Ureter (tissue), 1 donor: ENCODE data around the gene ANKMY1. TPM values are rescaled to one million over a fixed set of nuclear protein-coding genes. Genes with fewer than 3 reads are reported as not detected.
"Not testable (repeated sequence)": the region's sequence is repeated elsewhere in the genome, so short reads cannot be mapped to it uniquely, and the experiment has no call there.

Source experiments
- DNase-seq: peaks from one replicate; pipeline ENCODE4 v3.0.0-alpha.2; 2020; ENCODE audit warnings: low spot score
- total RNA-seq: library from RNA; stranded (reverse); gene quantifications from one replicate; pipeline ENCODE4 v1.2.4, GENCODE V29; 2023
- donor health status: DM: yes; HTN: yes; CAD: no.

Gene ANKMY1
- total RNA-seq, 1 donor from 2014 or later = 52.8 TPM

DNA sequence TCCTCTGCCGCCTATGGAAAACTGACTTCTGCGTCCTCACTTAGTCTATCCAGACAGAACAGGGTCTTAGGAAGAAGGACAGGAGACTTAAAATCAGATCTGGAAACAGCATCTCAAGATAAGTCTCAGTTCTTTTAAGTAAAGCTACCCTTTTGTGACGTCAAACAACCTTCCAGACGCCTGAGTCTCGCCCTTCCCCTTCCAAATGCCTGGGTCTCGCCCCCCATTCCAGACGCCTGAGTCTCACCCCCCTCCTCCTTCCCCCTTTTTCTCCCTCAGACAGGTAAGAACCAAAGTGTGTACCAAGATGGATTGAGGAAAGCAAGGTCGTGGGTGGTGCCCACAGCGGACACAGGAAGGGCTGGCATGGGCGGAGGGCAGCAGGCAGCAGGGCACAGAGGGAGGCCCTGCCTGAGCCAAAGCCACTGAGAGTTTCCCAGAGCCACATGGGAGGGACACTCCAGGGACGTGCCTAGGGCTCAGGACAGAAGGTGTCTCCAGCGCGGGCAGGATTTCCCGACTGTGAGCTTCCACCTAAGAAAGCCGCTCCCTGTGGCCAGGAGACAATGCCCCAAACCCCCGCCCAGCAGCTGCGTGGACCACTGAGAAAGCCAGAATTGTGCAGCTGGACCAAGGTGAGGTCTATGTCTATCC is 51.3 kb downstream of the ANKMY1 start:
- no peak for DNase-seq

DNA sequence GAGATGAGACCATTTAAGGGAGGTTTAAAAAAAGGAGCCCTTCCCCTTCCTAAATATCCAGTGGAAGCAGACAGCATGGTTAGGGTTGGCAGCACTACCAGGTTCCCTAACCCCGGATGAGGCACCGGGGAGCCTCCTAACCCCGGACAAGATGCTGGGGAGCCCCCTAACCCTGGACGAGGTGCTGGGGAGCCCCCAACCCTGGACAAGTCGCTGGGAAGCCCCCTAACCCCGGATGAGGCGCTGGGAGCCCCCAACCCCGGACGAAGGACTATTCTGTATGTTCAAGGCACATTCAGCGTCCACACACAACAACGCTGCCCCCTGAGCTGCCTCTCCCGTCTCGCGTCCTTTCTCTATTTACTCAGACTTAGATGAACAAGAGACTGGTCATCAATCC is 51.9 kb downstream of the ANKMY1 start:
- no peak for DNase-seq

DNA sequence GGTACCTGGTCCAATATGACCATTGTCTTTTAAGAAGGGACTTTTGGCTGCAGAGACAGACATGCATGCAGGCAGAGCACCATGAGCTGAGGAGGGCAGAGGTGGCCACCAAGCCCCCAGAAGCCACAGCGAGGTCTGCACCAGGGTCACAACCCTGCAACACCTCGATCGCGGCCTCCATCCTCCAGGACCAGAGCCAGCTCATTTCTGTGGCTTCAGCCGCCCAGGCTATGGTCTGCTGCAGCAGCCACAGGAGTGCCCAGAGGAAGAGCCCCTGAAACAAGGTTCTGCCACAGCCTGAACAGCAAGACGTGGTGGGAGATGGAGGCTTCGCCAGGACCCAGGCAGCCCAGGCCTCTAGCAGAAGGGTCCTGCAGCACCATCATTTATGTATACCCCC is 53.9 kb downstream of the ANKMY1 start:
- DNase-seq = no peak

DNA sequence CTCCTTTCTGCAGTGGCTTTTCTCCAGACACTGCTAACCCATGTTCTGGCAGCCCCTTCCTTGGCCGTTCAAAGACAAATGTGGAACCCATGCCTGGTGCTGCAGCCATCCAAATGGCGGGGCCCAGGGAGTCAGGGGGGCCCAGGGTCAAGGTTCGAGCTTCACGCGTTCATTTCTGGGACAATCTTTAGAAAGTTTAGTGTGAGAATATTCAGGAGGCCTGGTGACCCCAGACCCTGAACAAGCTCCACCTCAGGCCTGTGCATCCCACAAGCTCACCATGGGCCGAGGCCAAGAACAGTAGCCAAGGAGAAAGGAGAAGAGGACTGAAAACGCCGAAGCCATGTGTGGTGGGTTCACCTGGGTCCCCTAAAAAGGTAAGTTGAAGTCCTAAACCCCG is 54.4 kb downstream of the ANKMY1 start:
- no peak for DNase-seq

DNA sequence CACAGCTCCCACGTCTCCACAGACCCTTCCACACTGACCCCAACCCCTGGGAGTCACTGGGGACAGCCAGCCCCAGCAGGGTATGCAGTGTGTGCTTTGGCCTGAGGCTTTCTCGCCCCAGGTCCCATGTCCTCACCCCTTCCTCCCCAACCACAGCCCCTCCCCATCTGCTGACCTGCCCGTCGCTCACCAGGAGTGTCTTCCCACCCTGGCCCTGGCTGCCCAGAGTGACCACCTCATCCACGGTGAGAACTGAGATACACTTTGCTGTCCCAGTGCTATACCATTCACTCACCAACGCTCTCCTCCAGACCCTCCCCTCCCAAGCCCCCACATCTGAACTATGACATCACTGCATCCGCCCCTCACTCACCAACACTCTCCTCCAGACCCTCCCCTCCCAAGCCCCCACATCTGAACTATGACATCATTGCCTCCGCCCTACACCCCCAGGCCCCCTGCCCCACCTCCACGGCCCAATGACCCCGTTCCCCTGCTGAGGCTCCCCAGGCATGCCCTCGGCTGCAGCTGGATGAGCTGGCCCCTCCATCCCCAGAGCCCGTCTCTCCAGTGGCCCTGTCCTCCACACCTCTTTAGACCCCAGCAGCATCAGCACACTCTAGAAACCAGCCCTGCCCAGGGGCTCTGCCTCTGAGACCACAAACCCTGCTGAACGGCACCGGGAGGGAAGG is 55.2 kb downstream of the ANKMY1 start:
- DNase-seq = no peak

DNA sequence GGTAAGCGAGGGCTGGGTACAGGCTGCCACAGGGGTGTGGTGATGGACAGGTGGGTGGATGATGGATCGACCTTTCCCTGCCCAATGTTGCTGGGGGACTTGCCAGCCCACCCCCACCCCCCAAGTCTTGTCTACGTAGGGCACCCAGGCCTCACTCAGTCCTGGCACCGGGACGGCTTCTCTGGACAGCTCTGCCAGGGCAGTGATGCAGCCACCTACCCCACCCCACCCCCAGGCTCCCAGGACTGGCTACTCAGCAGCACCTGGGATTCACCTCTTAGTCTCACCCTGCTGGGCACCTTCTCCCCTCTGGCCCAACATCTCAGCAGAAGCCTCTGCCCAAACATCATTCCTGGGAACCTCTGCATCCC is 55.7 kb downstream of the ANKMY1 start:
- DNase-seq = no peak

DNA sequence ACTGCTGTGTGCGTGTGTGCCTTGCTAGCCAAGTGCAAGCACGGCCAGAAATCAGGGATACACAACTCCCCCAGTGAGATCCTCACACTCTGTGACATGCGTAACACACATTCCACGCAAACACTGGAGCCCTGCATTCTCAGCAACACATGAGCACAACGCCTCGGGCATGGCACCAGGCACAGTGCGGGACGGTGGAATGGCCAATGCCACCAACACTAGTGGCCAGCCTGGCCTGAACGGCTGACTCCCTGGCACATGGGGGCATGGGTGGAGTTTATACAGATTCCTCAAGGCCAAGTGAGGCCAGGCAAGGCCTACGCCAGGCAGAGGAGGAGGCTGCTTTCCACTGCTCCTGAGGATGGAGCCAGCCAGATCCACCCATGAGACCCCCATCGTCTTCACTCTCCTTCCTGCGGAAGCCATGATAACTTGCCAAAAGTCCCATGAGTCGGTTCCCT is 56.2 kb downstream of the ANKMY1 start:
- DNase-seq = no peak

DNA sequence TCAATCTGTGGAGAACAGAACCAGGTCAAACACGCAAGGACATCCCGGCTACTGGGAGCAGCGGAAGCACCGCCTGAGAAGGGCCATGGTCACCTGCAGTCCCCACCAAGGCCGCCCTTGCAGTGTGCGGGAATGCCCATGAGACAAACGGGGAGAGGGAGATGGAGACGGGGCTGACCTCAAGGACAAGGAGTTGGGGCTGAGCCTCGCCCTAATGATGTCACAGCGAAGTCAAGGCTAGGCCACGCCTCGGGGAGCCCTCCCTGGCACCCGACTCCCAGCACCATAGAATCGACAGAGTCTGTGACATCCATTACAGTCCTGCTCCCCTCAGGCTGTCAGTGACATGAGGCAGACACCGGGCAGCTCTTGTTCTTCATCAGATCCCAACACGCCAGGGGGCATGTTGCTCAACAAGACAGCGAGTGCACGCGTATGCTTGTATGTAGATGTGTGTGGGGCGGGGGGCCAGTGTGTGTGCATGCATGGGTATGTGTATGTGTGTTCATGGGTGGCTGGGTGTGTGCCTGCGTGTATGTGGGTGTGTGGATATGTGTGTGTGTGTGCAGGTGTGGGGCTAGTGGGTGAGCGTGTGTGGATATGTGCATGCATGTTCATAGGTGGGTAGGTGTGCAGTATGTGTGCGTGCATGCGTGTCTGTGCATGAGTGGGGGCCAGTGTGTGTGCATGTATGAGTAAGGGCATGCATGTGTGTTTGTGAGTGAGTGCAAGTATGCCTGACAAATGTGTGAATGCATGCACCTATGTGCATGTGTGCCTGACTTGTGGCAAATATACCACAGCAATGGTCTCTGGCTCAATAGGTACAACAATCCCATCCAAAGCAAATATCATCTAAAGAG is 57.0 kb downstream of the ANKMY1 start:
- DNase-seq = no peak

DNA sequence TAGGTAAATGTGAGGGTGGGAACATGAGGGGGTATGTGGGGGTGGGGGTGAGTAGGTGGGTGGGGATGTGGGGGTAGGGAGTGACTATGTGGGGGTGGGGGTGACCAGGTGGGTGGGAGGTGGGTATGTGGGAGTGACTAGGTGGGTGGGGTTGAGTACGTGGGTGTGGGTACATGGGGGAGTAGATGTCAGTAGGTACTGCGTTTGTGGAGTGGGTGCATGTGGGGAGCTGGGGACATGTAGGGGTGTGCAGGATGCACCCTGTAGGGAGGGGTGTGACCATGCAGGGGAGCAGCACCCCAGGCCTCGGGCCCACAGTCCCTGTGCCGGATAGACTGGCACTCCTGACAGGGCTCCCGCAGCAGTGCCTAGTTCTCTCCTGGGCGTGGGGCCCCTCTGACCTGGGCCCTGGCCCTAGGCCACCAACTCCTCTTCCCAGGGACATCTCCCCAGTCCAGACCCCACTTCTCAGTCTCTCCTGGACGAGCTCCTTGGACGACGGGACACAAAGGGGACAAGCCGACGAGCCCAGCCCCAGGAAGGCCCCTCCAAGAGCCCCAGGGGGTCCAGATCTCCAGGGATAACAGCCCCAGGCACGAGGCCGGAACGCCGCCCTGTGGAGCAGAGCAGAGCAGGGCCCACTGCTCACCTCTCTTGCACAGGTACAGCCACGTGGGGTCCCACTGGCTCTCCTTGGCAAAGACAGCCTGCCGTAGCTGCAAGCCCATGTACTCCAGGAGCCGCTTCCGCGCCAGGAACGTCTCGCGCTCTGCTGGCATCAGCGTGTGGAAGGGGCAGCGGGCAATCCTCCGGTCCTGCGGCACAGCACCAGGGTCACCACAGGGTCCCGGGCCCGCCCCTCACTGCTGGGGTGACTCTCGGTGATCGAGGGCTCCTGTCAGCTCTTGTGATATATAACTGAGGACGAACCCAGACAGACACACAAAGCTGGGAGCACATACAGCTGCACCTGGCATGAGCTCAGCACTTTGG is 58.2 kb downstream of the ANKMY1 start:
- no peak for DNase-seq

DNA sequence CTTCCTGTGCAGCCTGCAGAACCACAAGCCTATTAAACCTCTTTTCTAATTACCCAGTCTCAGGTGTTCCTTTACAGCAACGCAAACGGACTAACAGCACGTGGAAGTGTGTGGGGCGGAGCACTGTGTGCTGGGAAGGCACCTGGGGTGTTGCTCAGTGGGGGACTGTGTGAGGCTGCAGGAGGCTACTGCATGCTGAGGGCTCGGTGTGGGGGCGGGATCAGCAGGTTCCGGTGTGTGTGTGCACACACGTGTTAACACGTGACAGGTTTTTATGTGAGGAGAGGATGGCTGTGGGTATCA is 58.9 kb downstream of the ANKMY1 start:
- DNase-seq = no peak

DNA sequence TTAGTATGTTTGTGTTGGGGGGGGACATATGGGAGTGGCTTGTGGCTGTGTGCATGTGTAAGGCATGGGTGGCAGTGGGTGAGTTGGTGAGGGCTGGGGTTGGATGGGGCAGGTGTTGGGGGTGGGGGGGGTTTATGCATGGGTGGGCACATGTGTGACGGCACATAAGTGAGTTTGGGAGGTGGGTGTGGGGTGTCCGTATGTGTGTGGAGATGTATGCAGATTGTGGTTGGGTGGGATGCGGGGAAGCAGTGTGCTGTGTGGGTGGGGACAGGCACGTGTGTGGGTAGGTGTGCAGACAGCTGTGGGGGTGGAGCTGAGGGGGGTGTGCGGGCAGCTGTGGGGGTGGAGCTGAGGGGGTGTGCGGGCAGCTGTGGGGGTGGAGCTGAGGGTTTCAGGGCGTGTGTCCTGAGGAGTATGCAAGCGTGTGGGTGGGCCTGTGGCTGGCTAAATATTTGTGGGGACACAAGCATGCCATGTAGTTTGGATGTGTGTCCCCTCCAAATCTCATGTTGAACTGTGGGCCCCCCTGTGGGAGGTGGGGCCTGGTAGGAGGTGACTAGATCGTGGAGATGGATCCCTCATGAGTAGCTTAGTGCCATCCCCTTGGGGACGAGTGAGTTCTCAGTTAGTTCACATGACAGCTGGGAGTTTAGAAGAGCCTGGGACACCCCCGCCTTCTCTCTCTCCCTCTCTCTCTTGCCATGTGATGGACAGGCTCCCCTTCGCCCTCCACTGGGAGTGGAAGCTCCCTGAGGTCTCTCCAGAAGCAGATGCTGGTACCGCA is 59.4 kb downstream of the ANKMY1 start:
- DNase-seq = no peak

DNA sequence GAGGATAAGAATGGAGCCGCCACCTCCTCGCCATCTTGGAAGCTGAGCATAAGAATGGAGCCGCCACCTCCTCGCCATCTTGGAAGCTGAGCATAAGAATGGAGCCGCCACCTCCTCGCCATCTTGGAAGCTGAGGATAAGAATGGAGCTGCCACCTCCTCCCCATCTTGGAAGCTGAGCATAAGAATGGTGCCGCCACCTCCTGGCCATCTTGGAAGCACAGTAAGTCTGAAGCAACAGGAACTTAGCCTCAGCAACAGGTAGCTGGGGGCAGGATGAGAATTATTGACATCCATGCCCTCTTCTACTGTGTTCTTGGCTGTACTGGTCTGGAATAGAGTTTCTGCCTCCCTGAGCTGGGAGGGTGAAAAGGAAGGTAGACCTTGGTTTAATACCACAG is 60.7 kb downstream of the ANKMY1 start:
- not testable (repeated sequence) for DNase-seq

DNA sequence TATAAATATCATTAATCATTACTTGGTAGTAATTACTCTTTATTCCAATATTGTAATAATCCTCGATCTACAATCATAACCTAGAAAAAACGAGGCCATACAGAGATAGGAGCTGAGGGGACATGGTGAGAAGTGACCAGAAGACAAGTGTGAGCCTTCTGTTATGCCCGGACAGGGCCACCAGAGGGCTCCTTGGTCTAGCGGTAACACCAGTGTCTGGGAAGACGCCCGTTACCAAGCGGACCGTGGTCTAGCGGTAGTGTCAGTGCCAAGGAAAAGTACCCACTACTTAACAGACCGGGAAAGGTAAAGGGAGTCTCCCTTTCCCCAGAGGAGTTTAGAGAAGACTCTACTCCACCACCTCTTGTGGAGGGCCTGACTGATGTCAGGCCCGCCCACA is 62.8 kb downstream of the ANKMY1 start:
- DNase-seq = not testable (repeated sequence)

DNA sequence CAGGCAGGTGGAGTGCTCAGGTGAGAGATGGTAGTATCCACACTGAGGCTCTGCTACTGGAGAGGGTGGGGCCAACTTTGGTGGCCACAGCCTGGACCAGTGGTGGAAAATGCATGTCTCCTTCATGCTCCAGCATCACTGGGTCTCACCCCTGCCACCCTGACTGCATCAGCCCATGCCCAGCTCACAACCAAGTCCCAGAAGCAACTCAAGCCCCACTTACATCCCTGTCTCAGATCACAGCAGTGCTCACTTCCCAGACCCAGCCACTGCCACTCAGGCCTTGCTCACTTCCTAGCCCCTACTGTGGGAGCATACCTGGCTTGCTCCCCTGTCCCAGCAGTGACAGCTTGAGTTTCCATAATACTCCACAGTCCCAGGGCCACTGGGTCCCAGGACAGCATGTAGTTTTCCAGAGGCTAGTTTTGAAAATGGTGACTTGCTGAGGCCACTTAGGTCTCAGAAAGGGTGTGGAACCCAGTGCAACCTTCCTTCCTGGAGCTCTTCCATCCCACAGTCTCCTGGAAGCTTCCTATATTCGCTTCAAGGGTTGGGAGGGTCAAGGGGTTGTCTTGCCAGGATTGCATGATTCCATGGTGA is 63.5 kb downstream of the ANKMY1 start:
- no peak for DNase-seq

DNA sequence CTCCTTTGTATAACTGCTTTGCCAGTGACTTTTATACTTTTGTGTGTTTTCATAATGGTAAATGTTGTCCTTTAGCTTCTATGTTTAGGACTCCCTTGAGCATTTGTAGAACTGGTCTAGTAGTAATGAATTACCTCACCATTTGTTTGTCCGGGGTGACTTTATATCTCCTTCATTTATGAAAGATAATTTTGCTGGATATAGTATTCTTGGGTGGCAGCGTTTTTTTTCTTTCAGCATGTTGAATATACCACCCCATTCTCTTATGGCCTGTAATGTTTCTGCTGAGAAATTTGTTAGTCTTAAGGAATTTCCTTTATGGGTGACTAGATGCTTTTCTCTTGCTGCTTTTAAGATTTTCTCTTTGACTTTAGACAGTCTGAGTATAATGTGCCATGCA is 66.3 kb downstream of the ANKMY1 start:
- no peak for DNase-seq

DNA sequence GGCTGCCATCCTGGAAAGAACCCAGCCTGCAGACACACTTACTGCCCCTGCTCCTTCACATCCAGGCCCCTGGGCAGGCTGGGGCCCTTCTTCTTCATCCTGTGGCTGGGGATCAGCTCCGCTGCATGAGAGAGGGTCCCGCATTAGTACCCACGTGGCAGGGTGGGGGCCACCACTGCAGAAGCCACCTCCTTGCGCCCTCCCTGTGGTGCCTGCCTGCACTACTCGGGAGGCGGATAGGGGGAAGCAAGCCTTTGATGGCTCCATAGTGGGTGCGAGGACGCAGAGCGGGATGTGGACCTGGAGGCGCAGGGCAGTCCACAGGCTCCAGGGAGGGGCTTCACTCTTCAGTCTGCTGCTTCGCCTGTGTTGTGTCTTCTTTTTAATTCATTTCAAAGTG is 75.6 kb downstream of the ANKMY1 start:
- no peak for DNase-seq

DNA sequence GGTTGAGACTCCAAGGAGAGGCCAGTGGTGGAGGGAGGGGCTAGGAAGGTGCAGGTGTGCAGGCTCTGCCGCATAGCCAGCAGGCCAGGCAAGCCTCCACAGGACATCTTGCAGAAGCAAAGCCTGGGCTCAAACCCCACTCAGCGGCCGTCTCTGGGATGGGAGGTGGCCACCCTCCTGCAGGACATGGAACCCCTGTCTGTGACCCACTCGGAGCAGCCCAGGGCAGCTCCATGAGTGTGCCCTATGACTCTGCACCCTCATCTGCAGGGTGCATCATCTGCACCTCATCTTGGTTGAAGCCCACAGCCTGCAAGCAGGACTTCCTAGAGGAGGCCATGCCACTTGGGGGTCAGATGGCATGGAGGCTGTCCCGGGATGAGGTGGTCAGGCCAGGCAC is 76.1 kb downstream of the ANKMY1 start:
- no peak for DNase-seq

DNA sequence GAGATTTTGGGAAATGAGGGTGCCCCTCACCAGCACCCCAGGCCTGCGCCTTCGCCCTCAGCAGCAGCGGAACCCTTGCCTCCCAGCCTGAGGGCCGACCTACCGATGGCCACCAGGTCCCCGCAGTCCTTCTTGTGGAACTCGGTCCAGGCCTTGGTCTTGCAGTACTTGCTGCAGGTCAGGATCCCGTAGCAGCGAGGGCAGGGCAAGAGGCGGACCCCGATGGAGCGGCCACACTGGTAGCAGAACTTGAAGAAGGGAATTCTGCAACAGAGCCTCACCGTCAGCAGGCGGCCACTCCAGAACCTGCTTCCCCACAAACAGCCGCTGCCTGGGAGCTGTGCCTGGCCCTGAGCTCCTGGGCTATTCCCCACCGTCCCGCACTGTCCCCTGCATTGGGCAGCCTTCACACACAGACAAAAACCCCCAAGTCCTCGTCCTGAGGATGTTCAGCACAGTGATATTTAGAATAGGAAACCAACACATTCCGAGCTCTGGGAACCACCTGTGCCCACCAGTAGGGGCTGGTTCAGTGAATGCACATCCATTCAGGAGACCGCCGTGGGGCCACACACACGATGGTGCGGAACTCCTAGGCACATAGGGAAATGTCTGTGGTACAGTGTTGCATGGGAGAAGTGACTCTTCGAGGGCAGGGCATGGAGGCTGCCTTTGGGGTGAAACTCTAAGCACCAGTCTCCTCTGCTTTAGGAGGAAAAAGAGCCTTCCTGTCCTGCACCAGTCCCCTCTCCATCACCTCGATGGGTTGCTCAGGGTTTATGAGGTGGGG is 76.8 kb downstream of the ANKMY1 start:
- DNase-seq = no peak

DNA sequence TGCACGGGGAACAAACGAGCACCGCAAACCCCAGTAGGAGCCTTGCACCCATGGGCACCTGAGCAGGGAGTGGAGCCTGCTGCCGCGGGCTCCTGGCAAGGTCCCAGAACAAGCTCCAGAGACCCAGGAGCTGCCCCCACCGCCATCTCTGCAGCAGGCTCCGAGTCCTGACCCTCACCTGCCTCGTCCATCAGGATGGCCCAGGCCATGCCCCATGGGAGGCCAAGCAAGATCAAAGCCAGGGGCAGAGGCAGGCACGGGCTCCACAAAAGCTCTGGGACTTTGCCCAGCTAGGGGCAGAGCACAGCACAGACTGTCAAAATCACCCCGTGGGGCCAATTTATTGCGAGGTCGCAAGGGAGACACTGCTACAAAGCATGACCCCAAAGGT is 78.7 kb downstream of the ANKMY1 start:
- no peak for DNase-seq
